Measurements from ENCODE around the gene SFTA2. TPM values are rescaled to one million over a fixed set of nuclear protein-coding genes. Genes with fewer than 3 reads are reported as not detected.

Gene SFTA2
- total RNA-seq, 2 experiments from 2014 or later: not detected

- peak; percentile 61 for DNase-seq (ENCODE audit: low spot score)
- TF ChIP-seq EZH2phosphoT487 (IDR thresholded peaks at IDR 0.05; ENCODE audit: borderline replicate concordance, low read depth, low read length) (no peak), CTCF (conservative IDR thresholded peaks at IDR 0.05; ENCODE audit: low read length) (peak; percentile 83)
- Histone ChIP-seq H2AFZ (ENCODE audit: low read length) (no peak overlapping the region), H4K20me1 (ENCODE audit: insufficient read depth, low read length) (no peaks in the 10 kb centered on the region), H3K4me2 (ENCODE audit: low read length) (peak overlapping the region; percentile 98), H3K27ac (ENCODE audit: low read depth, low read length, poor library complexity, severe bottlenecking) (peak overlapping the region; percentile 63), H3K9me2 (ENCODE audit: insufficient read depth, low read length) (no peaks in the 10 kb centered on the region), H3K36me3 (ENCODE audit: insufficient read depth, low read length) (peaks cover 72% of the 10 kb centered on the region), H3K4me1 (ENCODE audit: insufficient read depth, low read length, poor library complexity, severe bottlenecking) (peaks cover 22% of the 10 kb centered on the region), H3K79me2 (ENCODE audit: insufficient read depth, low read depth, low read length) (peaks cover 5% of the 10 kb centered on the region; the same call in 1 of the 2 replicates), H3K9me3 (ENCODE audit: low read length) (no peaks in the 10 kb centered on the region), H3K4me3 (ENCODE audit: low read depth, low read length, poor library complexity, severe bottlenecking) (peak overlapping the region; percentile 76)
- no TSS peak for BruUV-seq (replicated peaks)
- CTCF ChIA-PET (ENCODE audit: unreplicated experiment): interaction anchor here (0.8 to 2.3 kb wide), 4 partner anchors 9 to 164 kb away, joined by 3 to 7 read pairs (median 4); no protein-coding TSS in a partner anchor
- POLR2A ChIA-PET: interaction anchor here (0.7 to 1.1 kb wide), 2 partner anchors 33 to 183 kb away, joined by 4 read pairs; no protein-coding TSS in a partner anchor
- intact Hi-C loops (cut with micrococcal nuclease; ENCODE audit: unreplicated experiment): loop anchor here (2.0 kb wide), 2 partner anchors 31 to 171 kb away; partner anchors contain the start of gene DDR1
Measured at GRCh38 chr6:30915591-30915946, 16.4 kb downstream of the SFTA2 start.

GRCh38 chr6:30914854-30915590 lies 16.9 kb downstream of the SFTA2 start:
- H3K4me3 ChIP-seq (ENCODE audit: low read depth, low read length, poor library complexity, severe bottlenecking): peak overlapping the region; percentile 76
- intact Hi-C loops (cut with micrococcal nuclease; ENCODE audit: unreplicated experiment): loop anchor here (1.0 to 2.0 kb wide), 3 partner anchors 30 to 172 kb away; partner anchors contain the start of gene DDR1
- H3K4me2 ChIP-seq (ENCODE audit: low read length): peak overlapping the region; percentile 98
- ChIA-PET CTCF (ENCODE audit: unreplicated experiment) (interaction anchor here (0.8 to 2.3 kb wide), 4 partner anchors 9 to 156 kb away, joined by 3 to 7 read pairs (median 4); no protein-coding TSS in a partner anchor), POLR2A (interaction anchor here (0.7 to 1.4 kb wide), 4 partner anchors 10 to 182 kb away, joined by 4 to 5 read pairs (median 4); no protein-coding TSS in a partner anchor)
- peak overlapping the region; percentile 56; the same call in 1 of the 2 replicates for H2AFZ ChIP-seq (ENCODE audit: low read length)
- DNase-seq (ENCODE audit: low spot score): peak; percentile 35
- H4K20me1 ChIP-seq (ENCODE audit: insufficient read depth, low read length): no peaks in the 10 kb centered on the region
- no peaks in the 10 kb centered on the region for H3K9me3 ChIP-seq (ENCODE audit: low read length)
- peak overlapping the region; percentile 63 for H3K27ac ChIP-seq (ENCODE audit: low read depth, low read length, poor library complexity, severe bottlenecking)
- H3K4me1 ChIP-seq (ENCODE audit: insufficient read depth, low read length, poor library complexity, severe bottlenecking): peaks cover 22% of the 10 kb centered on the region
- no peaks in the 10 kb centered on the region for H3K9me2 ChIP-seq (ENCODE audit: insufficient read depth, low read length)
- peaks cover 70% of the 10 kb centered on the region for H3K36me3 ChIP-seq (ENCODE audit: insufficient read depth, low read length)
- H3K79me2 ChIP-seq (ENCODE audit: insufficient read depth, low read depth, low read length): peaks cover 5% of the 10 kb centered on the region; the same call in 1 of the 2 replicates
- BruUV-seq (replicated peaks): no TSS peak
- no peak for TF ChIP-seq CTCF (conservative IDR thresholded peaks at IDR 0.05; ENCODE audit: low read length)
- no peak for TF ChIP-seq EZH2phosphoT487 (IDR thresholded peaks at IDR 0.05; ENCODE audit: borderline replicate concordance, low read depth, low read length)

Measured in OCI-LY7 (cell line).